ENCODE data around the gene BNC1. TPM values are rescaled to one million over a fixed set of nuclear protein-coding genes. Genes with fewer than 3 reads are reported as not detected.

The BNC1 gene
- polyA plus RNA-seq, 1 of the 3 experiments (the other 2 are of a cell fraction) = not detected

DNA sequence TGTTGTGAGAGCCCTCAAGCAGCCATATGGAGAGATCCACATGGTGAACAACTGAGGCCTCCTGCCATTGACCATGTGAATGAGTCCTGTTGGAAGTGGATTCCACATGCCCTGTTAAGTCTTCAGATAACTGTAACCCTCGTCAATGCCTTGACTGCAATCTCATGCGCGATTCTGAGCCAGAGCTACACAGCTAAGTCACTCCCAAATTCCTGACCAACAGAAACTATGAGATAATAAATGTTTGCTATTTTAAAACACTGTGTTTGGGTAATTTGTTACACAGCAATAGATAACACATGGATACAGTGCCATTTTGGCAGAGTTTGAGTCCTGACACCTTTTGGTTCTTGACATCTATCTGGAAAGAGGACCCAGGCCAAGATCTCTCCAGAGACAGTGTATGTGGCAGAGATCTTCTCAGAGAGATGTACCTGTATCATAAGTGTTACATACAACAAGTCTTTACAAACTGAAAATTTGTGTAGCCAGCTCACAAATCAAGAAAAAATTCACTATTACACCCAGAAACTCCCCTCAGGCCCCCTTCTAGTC, 34.5 kb upstream of the BNC1 start (continued):
- TF ChIP-seq USF2 (IDR thresholded peaks at IDR 0.05; ENCODE audit: borderline replicate concordance, low read depth, low read length) (no peak), REST (IDR thresholded peaks at IDR 0.05; ENCODE audit: low read depth, low read length) (no peak)

GRCh38 chr15:83318036-83318435, 33.6 kb upstream of the BNC1 start:
- Histone ChIP-seq H3K4me2 (no peak overlapping the region), H3F3A (replicated peaks; ENCODE audit: insufficient read depth) (no peaks in the 10 kb centered on the region), H3K79me2 (ENCODE audit: insufficient read depth) (no peaks in the 10 kb centered on the region), H3K4me1 (ENCODE audit: control insufficient read depth in 1 of 2, insufficient read depth in 2 of 2, low read depth in 1 of 2, low read length in 1 of 2) (no peaks in the 10 kb centered on the region), H3K27me3 (ENCODE audit: insufficient read depth) (no peaks in the 10 kb centered on the region; the same call in 1 of the 2 replicates), H3K36me3 (replicated peaks in 1 of 2; ENCODE audit: control insufficient read depth in 1 of 2, insufficient read depth in 2 of 2, low read length in 1 of 2) (no peaks in the 10 kb centered on the region), H2AFZ (ENCODE audit: low read depth) (no peak overlapping the region), H3K4me3 (ENCODE audit: low read depth in 2 of 2, low read length in 1 of 2) (no peak overlapping the region), H4K20me1 (ENCODE audit: insufficient read depth) (no peaks in the 10 kb centered on the region), H3K27ac (ENCODE audit: low read depth in 2 of 2, low read length in 1 of 2) (no peak overlapping the region), H3K9ac (no peak overlapping the region), H3K9me2 (no peaks in the 10 kb centered on the region), H3K9me3 (no peaks in the 10 kb centered on the region)
- TF ChIP-seq, protein P1, sequence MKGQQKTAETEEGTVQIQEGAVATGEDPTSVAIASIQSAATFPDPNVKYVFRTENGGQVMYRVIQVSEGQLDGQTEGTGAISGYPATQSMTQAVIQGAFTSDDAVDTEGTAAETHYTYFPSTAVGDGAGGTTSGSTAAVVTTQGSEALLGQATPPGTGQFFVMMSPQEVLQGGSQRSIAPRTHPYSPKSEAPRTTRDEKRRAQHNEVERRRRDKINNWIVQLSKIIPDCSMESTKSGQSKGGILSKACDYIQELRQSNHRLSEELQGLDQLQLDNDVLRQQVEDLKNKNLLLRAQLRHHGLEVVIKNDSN (IDR thresholded peaks at IDR 0.05; ENCODE audit: borderline replicate concordance, low read depth) = no peak
- TF ChIP-seq SMC3 (IDR thresholded peaks at IDR 0.05; ENCODE audit: low read depth, low read length) = no peak
- no peak for TF ChIP-seq PBX3 (IDR thresholded peaks at IDR 0.05)
- TF ChIP-seq JUND (IDR thresholded peaks at IDR 0.05) = no peak
- no peak for TF ChIP-seq CTCF (IDR thresholded peaks at IDR 0.05)
- TF ChIP-seq IRF3 (IDR thresholded peaks at IDR 0.05; ENCODE audit: low read depth, low read length) = no peak
- TF ChIP-seq, protein P2, sequence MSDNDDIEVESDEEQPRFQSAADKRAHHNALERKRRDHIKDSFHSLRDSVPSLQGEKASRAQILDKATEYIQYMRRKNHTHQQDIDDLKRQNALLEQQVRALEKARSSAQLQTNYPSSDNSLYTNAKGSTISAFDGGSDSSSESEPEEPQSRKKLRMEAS (IDR thresholded peaks at IDR 0.05; ENCODE audit: low read depth) = no peak
- no peak for TF ChIP-seq MXI1 (IDR thresholded peaks at IDR 0.05; ENCODE audit: low read depth, low read length)
- no peak for TF ChIP-seq EZH2phosphoT487 (IDR thresholded peaks at IDR 0.05; ENCODE audit: borderline replicate concordance, low read depth)
- TF ChIP-seq TAF1 (IDR thresholded peaks at IDR 0.05; ENCODE audit: borderline replicate concordance, low read depth, low read length) = no peak
- TF ChIP-seq REST (IDR thresholded peaks at IDR 0.05; ENCODE audit: low read depth, low read length) = no peak
- TF ChIP-seq POLR2AphosphoS5 (IDR thresholded peaks at IDR 0.05; ENCODE audit: low read depth, low read length) = no peak
- no peak for TF ChIP-seq YY1 (IDR thresholded peaks at IDR 0.05; ENCODE audit: low read depth)
- TF ChIP-seq FOSL2 (IDR thresholded peaks at IDR 0.05; ENCODE audit: borderline replicate concordance, low read depth) = no peak
- no peak for DNase-seq
- ChIA-PET POLR2A (no interaction called here), CTCF (no interaction called here)

Data from SK-N-SH (cell line).